GM12878 (cell line): ENCODE results near the gene TGIF2. TPM values are rescaled to one million over a fixed set of nuclear protein-coding genes. Genes with fewer than 3 reads are reported as not detected.

ENCODE experiments used
- ATAC-seq: fragments of 200-7000 bp; cut with Tn5 transposase; 3 replicates; pipeline ENCODE4 v1.9.1; 2020; ENCODE audit warnings: mild to moderate bottlenecking, moderate library complexity
- BruUV-seq: library from RNA; stranded (reverse); fragments of 400-500 nt; replicated peaks from 2 replicates; lab custom pipeline; 2021; lab: Mats Ljungman, UMichigan
- CTCF ChIA-PET: fragments of 300-600 bp; sonication (Branson Sonifier 250); formaldehyde crosslinking; extraction: SDS; loops from one replicate; lab custom pipeline; 2021; ENCODE audit warnings: inconsistent platforms; lab: Yijun Ruan, JAX
- POLR2A ChIA-PET: fragments of 350-600 bp; formaldehyde crosslinking; extraction: SDS; loops from one replicate; lab custom pipeline; 2021; ENCODE audit warnings: inconsistent platforms; lab: Charles Lee
- RAD21 ChIA-PET: fragments of 300-600 bp; sonication (Branson Sonifier 250); formaldehyde crosslinking; loops from one replicate; lab custom pipeline; 2023; ENCODE audit warnings: antibody characterized with exemption; ENCODE audit not compliant: unreplicated experiment; lab: Charles Lee
- SMC1A ChIA-PET: fragments of 300-600 bp; sonication (Branson Sonifier 250); formaldehyde crosslinking; loops from one replicate; lab custom pipeline; 2023; ENCODE audit not compliant: unreplicated experiment, uncharacterized antibody; lab: Charles Lee
- DNase-seq: peaks from one replicate; pipeline ENCODE4 v3.0.0-alpha.2; 2011; ENCODE audit warnings: low read depth, low spot score
- FAIRE-seq: peaks from 3 replicates; lab custom pipeline; 2011; peaks lifted over from hg19 to GRCh38; lab: Jason Lieb, UNC
- H2AFZ ChIP-seq: 2 replicates; pipeline ENCODE4 v1.6.0; 2011; ENCODE audit warnings: low read depth, low read length, control low read depth; ENCODE audit not compliant: control insufficient read depth
- H3K27ac ChIP-seq: 2 replicates; pipeline ENCODE4 v1.5.1; 2011; ENCODE audit warnings: control low read depth; ENCODE audit not compliant: control insufficient read depth, insufficient read depth
- H3K27me3 ChIP-seq, 2 experiments: replicated peaks in 1 of 2; 2 replicates each; pipeline versions ENCODE4 v1.6.0 to v1.6.1; 2011; ENCODE audit warnings: low read length in 1 of 2; ENCODE audit not compliant: control insufficient read depth in 2 of 2, insufficient read depth in 2 of 2
- H3K36me3 ChIP-seq, 2 experiments: 2 replicates each; pipeline ENCODE4 v1.5.1; 2011; ENCODE audit warnings: low read length in 1 of 2; ENCODE audit not compliant: control insufficient read depth in 2 of 2, insufficient read depth in 2 of 2
- H3K4me1 ChIP-seq: 2 replicates; pipeline ENCODE4 v1.6.1; 2011; ENCODE audit warnings: mild to moderate bottlenecking, low read length, moderate library complexity, mixed read lengths; ENCODE audit not compliant: control insufficient read depth, insufficient read depth
- H3K4me2 ChIP-seq: 2 replicates; pipeline ENCODE4 v1.6.0; 2011; ENCODE audit warnings: control low read depth; ENCODE audit not compliant: control insufficient read depth, insufficient read depth
- H3K4me3 ChIP-seq: fragments of 200-600 bp; sonication (generic); 2 replicates; pipeline ENCODE4 v1.5.1; 2016
- H3K79me2 ChIP-seq: 2 replicates; pipeline ENCODE4 v1.6.0; 2011; ENCODE audit warnings: low read length; ENCODE audit not compliant: control insufficient read depth, insufficient read depth
- H3K9ac ChIP-seq: 2 replicates; pipeline ENCODE4 v1.8.0; 2011; ENCODE audit warnings: low read length, control low read depth, mixed read lengths; ENCODE audit not compliant: control insufficient read depth, insufficient read depth
- H3K9me3 ChIP-seq: replicated peaks from 3 replicates; pipeline ENCODE4 v1.5.1; 2011; ENCODE audit warnings: mild to moderate bottlenecking, low read length; ENCODE audit not compliant: control insufficient read depth, insufficient read depth
- H4K20me1 ChIP-seq: 2 replicates; pipeline ENCODE4 v1.6.0; 2011; ENCODE audit not compliant: control insufficient read depth, insufficient read depth
- ASH2L ChIP-seq: fragments of 300-600, 200-600 bp; sonication (generic); IDR thresholded peaks from 2 replicates; pipeline ENCODE4 v1.6.1; 2017; ENCODE audit warnings: low read depth, mild to moderate bottlenecking, borderline replicate concordance
- BCL11A ChIP-seq: IDR thresholded peaks from 2 replicates; pipeline ENCODE4 v1.6.1; 2011; ENCODE audit warnings: low read depth, low read length
- CREB1 ChIP-seq: IDR thresholded peaks from 2 replicates; pipeline ENCODE4 v1.6.1; 2012; ENCODE audit warnings: low read depth, mild to moderate bottlenecking, inconsistent platforms
- EP300 ChIP-seq, 2 experiments: fragments of 150-350 bp in 1 of 2; IDR thresholded peaks; 2 replicates each; pipeline ENCODE4 v1.6.1; 2011 to 2012; ENCODE audit warnings: low read depth in 2 of 2, low read length in 2 of 2, borderline replicate concordance in 1 of 2, improper control_type of control experiment in 1 of 2, inconsistent platforms in 1 of 2; ENCODE audit not compliant: control insufficient read depth in 1 of 2
- EZH2 ChIP-seq: IDR thresholded peaks from 2 replicates; pipeline ENCODE4 v1.6.1; 2012; ENCODE audit warnings: low read depth, mild to moderate bottlenecking, control low read depth, inconsistent platforms, low read length, borderline replicate concordance; ENCODE audit not compliant: control insufficient read depth
- FOXK2 ChIP-seq: fragments of 450-650 bp; IDR thresholded peaks from 2 replicates; pipeline ENCODE4 v1.6.1; 2017; ENCODE audit warnings: mild to moderate bottlenecking, moderate library complexity
- MEF2B ChIP-seq: fragments of 450-650 bp; IDR thresholded peaks from 2 replicates; pipeline ENCODE4 v1.6.1; 2018; ENCODE audit warnings: mild to moderate bottlenecking, moderate library complexity; ENCODE audit not compliant: partially characterized antibody, poor library complexity, severe bottlenecking
- RCOR1 ChIP-seq: conservative IDR thresholded peaks from 2 replicates; pipeline ENCODE4 v1.6.1; 2012; ENCODE audit warnings: low read depth, low read length, improper control_type of control experiment
- TBL1XR1 ChIP-seq: IDR thresholded peaks from 2 replicates; pipeline ENCODE4 v1.6.1; 2012; ENCODE audit warnings: low read depth, low read length, improper control_type of control experiment
- ZNF274 ChIP-seq: IDR thresholded peaks from one replicate; pipeline ENCODE4 v1.8.0; 2011; ENCODE audit not compliant: insufficient read length, insufficient read depth
- ZNF384 ChIP-seq: IDR thresholded peaks from 2 replicates; pipeline ENCODE4 v1.6.1; 2012; ENCODE audit warnings: low read depth, mild to moderate bottlenecking, low read length, improper control_type of control experiment, borderline replicate concordance
- ZSCAN29 ChIP-seq: fragments of 450-650 bp; IDR thresholded peaks from 2 replicates; pipeline ENCODE4 v1.6.1; 2017; ENCODE audit warnings: mild to moderate bottlenecking, moderate library complexity
- WGBS: methylation state at CpG from one replicate; pipeline ENCODE4 v1.1.6; 2016; ENCODE audit warnings: low lambda C conversion rate; ENCODE audit not compliant: insufficient replicate concordance, insufficient coverage; ENCODE audit errors: missing lambda C conversion rate; 5-methylcytosine and 5-hydroxymethylcytosine counted together
- in situ Hi-C: fragments of 300-500 bp; cut with MboI; formaldehyde crosslinking; loops from 9 replicates; pipeline ENCODE4 v1.14.3; 2018; ENCODE audit warnings: mixed read lengths
- intact Hi-C: fragments of 100-400 bp; cut with micrococcal nuclease; formaldehyde crosslinking; loops from one replicate; pipeline ENCODE4 v1.14.2; 2022; ENCODE audit not compliant: unreplicated experiment
- polyA plus RNA-seq, 11 experiments: library from polyadenylated mRNA; depleted of rRNA in 4 of 11; unstranded in 6 of 11; stranded (reverse) in 5 of 11; fragments of >200 nt; fragmentation: Nextera tagmentation in 4 of 11; fragmentation: Illumina TruSeq in 1 of 11; extraction: Ambion mirVana in 4 of 11; extraction: Trizol in 1 of 11; gene quantifications; 1 replicate in 1 of 11; 2 replicates in 10 of 11; pipeline versions ENCODE4 v1.2.1 to v1.2.3, GENCODE V29; 2011 to 2016; ENCODE audit warnings: inconsistent platforms in 2 of 11, missing spikeins in 2 of 11, low read depth in 1 of 11
- total RNA-seq, 4 experiments: library from RNA; depleted of rRNA in 3 of 4; stranded (reverse); fragments of >200 nt in 3 of 4; fragmentation: Illumina TruSeq in 1 of 4; extraction: Trizol in 1 of 4; gene quantifications; 2 replicates each; pipeline versions ENCODE4 v1.2.1 to v1.2.3, GENCODE V29; 2013 to 2021
- TF ChIP-seq, protein P1 (sequence below): IDR thresholded peaks from 2 replicates; pipeline ENCODE4 v1.6.1; 2012; ENCODE audit warnings: low read depth, low read length, improper control_type of control experiment
- TF ChIP-seq, protein P2 (sequence below): IDR thresholded peaks from 2 replicates; pipeline ENCODE4 v1.6.1; 2012; ENCODE audit warnings: low read depth, low read length, improper control_type of control experiment
- TF ChIP-seq, protein P3 (sequence below): fragments of 450-650 bp; IDR thresholded peaks from 2 replicates; pipeline ENCODE4 v1.6.1; 2016; ENCODE audit warnings: mild to moderate bottlenecking

TGIF2 gene
- total and polyA plus RNA-seq, 10 of the 15 experiments (the other 5 are each of a cell fraction or from before 2014, with no cell fraction given): 13.1 to 47.1 (median 36.6) TPM

DNA sequence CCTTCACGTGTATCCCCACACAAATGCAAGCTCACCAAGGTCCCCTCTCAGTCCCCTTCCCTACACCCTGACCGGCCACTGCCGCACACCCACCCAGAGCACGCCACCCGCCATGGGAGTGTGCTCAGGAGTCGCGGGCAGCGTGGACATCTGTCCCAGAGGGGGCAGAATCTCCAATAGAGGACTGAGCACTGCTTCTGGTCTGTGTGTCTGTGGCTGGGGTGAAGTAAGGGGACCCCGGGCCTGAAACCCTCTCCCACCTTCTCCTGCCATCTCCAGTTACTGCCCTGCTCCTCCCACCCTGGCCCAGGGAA is 23.8 kb upstream of the TGIF2 start (continued):
- TF ChIP-seq, protein P1, sequence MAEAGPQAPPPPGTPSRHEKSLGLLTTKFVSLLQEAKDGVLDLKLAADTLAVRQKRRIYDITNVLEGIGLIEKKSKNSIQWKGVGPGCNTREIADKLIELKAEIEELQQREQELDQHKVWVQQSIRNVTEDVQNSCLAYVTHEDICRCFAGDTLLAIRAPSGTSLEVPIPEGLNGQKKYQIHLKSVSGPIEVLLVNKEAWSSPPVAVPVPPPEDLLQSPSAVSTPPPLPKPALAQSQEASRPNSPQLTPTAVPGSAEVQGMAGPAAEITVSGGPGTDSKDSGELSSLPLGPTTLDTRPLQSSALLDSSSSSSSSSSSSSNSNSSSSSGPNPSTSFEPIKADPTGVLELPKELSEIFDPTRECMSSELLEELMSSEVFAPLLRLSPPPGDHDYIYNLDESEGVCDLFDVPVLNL: no peak
- TF ChIP-seq, protein P2, sequence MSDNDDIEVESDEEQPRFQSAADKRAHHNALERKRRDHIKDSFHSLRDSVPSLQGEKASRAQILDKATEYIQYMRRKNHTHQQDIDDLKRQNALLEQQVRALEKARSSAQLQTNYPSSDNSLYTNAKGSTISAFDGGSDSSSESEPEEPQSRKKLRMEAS: no peak

DNA sequence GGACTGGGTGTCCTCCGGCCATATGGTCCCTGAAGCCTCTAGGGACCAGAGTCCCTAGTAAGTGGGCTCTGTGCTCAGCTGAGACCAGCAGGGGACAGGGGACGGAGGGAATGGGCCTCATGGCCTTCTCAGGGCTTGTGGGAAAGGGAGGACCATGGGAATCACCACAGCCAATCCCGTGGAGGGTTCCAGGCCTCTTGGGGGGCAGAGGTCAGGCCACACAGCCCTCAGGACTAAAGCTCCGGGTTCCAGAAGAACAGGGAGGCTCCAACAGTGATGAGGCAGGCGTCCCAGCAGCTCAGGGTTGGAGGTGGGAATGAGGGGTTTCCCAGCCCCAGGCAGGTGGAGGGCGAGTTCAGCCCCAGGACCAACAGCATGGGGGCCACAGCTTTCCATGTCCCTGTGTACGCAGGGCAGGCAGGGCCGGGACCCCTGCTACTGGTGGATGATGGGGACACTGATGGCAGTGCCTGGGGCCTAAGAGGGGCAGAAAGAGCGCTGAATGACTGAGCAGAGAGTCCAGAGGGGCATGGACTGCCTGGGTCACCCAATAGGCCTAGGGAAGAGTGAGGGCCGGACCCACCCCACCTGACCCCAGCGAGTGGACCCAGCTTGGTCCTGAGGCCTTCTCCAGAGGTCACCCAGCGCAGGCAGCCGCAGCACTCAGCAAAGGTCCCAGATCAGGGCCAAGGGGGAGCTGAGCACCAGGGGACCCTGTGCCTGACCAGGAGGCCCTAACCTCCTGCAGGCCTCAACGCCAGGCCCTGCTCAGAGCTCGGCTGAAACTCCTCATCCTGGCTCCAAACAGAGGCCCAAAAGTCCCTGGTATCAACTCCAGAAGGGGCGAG is 23.2 kb upstream of the TGIF2 start:
- Histone ChIP-seq H3K27ac (no peak overlapping the region), H3K9me3 (no peaks in the 10 kb centered on the region), H3K4me2 (no peak overlapping the region), H2AFZ (no peak overlapping the region), H3K36me3 (no peaks in the 10 kb centered on the region), H3K4me3 (no peak overlapping the region), H4K20me1 (no peaks in the 10 kb centered on the region), H3K9ac (no peak overlapping the region), H3K27me3 (no peaks in the 10 kb centered on the region), H3K79me2 (no peaks in the 10 kb centered on the region), H3K4me1 (no peaks in the 10 kb centered on the region; the same call in 1 of the 2 replicates)
- WGBS: 71% methylated on average over 16 of the region's 16 CpGs
- BruUV-seq: no TSS peak
- ChIA-PET POLR2A (interaction anchor here (0.6 kb wide), 1 partner anchor 227 kb away, joined by 4 read pairs; no protein-coding TSS in a partner anchor), CTCF (no interaction called here), RAD21 (no interaction called here), SMC1A (no interaction called here)
- FAIRE-seq: no peak
- TF ChIP-seq ZNF274 (no peak), ASH2L (no peak), EZH2 (no peak), RCOR1 (no peak), EP300 (IDR thresholded peaks at IDR 0.05; ENCODE audit: borderline replicate concordance in 1 of 2, control insufficient read depth in 1 of 2, low read depth in 2 of 2, low read length in 2 of 2) (no peak), CREB1 (no peak), TBL1XR1 (no peak), ZNF384 (no peak), MEF2B (no peak), FOXK2 (no peak), ZSCAN29 (no peak), BCL11A (no peak)
- TF ChIP-seq, protein P3, sequence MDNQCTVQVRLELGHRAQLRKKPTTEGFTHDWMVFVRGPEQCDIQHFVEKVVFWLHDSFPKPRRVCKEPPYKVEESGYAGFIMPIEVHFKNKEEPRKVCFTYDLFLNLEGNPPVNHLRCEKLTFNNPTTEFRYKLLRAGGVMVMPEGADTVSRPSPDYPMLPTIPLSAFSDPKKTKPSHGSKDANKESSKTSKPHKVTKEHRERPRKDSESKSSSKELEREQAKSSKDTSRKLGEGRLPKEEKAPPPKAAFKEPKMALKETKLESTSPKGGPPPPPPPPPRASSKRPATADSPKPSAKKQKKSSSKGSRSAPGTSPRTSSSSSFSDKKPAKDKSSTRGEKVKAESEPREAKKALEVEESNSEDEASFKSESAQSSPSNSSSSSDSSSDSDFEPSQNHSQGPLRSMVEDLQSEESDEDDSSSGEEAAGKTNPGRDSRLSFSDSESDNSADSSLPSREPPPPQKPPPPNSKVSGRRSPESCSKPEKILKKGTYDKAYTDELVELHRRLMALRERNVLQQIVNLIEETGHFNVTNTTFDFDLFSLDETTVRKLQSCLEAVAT: no peak
- in situ Hi-C loops (no loop called here), intact Hi-C loops (no loop called here)
- no peak for ATAC-seq
- no peak for DNase-seq
